ENCODE results near the gene PNPLA1.

Gene PNPLA1

DNA sequence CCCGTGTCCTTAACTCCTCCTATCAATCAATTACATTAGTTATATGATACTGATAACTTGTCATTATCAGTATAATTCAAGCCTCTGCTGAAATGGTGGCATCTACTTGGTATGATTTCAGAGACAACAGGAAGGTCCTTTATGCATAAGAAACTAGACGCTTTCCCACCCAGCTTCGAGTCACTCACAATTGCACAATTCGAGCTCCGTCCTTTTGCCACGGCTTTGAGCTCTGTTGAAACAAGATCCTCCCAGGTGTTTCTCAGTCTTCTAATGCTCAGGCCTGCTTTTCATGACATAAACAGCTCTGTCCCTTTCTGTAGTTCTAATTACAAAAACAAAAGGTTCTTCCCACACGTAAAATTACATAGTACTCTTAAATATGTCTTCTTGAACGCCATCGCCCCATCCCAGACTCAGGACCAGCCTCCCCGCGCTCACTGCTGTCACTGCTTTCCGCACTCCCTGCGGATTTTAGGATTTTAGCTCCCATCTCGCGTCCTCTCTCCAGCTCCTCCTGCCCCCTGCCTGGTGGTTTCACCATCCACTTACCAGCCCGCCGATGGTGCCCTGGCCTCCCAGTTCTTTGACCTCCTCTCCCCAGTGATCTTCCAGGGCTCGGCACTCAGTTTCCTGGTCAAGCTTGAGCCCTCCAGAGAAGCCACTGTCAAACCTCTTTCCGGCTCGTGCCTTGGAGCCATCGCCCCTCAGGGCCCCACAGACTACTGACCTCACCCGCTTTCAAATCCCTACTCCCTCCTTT, 23.2 kb upstream of the PNPLA1 start:
- DNase-seq = no peak

DNA sequence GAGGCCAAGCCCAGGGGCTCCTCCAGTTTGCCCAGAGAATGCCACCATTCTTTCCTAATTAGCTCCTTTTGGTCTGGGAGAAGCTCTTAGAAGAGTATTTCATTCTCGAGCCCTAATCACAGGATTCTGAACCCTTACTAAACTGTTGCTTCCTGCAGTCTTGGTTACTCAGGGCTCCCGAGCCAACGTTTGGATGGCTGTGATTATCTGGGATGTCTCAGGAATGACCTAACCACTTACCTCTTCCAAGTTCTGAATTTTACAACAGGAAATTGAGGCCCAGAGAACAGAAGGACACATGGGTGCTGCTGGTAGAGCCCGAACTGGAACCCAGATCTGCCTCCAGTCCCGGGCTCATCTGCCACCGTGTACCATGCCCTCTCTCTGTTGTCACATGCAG, 22.2 kb upstream of the PNPLA1 start:
- DNase-seq = no peak

DNA sequence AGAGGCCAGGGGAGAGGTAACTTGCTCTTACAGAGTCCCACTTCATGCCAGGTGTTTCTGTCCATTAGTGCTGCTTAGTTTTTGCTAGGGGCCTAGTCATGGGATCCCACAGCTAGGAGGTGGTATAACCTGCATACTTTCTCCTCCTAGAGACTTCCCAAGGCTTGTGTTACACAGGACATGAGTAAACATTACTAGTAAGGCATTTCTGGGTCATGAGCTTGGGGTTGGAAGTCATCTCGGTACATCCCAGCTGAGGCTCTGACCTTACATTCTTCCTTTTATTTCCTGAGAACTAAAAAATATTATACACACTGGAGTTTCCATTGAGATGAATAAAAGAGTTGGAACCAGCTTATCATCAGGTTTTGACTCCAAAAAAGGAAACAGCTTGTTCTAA, 20.9 kb upstream of the PNPLA1 start:
- DNase-seq = no peak

DNA sequence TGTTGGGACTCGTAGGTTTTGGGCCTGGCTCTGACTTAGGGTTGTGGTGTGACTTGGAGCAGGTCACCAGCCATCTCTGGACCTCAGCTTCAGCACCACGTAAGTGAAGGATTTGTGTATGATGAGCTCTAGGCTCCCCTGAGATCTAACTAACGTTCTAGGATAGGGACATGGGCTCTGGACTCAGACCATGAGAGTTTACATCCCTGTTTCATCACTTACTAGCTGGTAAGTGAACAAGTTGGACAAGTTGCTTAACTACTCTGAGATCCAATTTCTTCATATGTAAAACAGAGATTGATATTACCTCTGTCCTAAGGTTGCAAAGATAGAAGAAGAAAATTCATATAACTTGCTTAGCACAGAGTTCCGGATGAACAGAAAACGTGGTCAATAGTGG, 20.3 kb upstream of the PNPLA1 start:
- DNase-seq = no peak

DNA sequence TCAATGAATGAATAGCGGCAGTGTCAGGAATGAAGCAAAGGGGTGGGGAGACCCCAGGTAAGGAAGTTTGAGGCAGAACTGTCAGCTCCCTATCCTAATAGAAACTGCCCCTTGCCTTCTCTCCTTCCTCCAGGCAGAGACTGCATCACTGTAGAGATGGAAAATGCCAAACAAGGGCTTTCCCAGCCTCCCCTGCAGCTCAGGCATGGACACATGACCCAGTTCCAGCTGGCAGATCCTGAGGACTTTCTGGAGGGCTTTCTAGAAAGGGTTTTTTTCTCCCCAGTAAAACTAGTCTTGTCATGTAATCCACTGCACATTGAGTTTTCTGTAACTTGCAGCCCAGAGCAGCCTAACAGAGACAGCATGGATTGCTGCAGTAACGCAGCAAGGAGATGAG, 17.9 kb upstream of the PNPLA1 start:
- no peak for DNase-seq

- DNase-seq = no peak
Measured at GRCh38 chr6:36263390-36264000, 6.4 kb upstream of the PNPLA1 start.

DNA sequence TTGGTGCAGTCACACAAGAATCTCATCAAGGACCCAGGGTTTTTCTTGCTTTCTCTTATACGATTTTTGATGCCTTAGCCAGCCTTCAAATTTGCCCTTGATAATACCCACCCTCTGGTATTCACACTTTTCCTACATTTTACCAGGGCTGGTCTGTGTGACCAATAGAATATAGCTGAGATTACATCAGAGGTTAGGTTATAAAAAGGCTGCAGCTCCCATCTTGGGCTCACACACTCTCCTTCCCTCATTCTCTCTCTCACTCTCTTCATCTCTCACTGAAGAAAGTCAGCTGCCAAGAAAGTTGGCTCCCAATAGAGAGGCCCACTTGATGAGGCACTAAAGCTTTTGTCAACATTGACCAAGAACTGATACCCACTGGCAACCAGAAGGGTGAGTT, 4.1 kb upstream of the PNPLA1 start:
- DNase-seq = no peak

DNA sequence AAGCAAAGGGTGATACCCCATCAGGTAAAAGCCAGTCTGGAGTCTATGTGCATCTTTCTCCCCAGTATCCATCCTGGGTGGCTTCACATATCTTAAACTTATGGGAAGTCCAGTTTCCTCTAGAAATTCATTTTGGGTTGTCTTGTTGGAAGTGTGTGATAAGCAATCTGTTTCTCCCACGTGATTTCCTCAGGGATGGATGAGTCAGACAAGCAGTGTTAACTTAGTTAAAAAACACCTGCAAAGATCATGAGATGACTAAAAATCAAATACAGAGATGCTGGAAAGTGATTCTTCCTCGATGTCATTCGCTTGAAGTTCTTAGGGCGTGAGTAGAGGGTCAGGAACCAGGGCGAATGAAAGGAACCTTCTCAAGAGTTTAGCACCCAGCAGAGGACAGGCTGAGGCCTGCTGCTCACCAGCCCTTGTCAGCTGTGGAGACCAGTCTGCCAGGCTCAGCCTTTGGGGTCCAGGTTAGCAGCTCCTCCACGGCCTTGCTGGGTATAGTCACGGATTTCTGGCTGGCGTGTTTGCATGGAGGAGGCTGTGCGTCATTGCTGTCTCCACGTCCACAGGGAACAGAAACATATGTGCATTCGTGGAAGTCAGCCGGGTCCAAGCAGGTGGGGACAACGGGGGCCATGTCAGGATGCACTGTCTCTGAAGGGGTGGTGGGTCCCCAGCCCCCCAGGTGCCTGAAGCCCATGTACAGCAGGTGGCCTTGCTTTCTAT, 2.8 kb upstream of the PNPLA1 start:
- no peak for DNase-seq

DNA sequence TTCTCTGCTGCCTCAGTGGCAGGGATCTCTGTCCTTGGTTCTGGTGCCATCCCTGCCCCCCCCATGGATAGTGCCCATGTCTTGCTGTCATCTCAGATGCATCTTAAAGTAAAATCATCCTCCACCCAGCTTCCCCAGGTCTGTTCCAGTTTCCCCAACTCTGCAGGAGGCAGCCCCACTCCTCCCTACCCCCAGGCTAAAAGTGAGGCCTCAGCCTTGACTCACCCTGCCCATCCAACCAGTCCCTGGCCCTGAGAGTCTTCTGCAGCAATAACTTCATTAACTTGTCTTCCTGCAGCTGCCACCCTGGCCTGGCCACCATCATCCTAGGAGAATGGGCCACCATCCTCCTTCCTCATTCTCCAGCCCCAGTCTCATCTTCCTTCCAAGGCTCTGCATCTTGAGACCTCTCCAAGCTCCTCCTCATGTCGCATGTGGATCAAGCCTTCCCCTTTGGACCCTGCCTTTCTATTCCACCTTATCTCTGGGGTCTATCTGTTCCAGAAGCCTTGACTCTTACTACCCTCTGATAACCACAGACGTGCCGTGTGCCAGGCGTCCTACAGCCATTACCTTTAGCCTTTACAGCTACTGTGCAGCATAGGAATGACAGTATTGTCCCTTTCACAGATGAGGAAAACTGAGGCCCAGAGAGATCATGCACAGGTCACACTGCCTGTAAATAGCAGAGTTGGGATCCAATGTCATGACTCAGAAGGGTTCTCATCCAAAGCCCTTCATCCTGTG, 2.0 kb upstream of the PNPLA1 start:
- DNase-seq = no peak

- DNase-seq = no peak
Measured at GRCh38 chr6:36268478-36269275, 1.2 kb upstream of the PNPLA1 start.

DNA sequence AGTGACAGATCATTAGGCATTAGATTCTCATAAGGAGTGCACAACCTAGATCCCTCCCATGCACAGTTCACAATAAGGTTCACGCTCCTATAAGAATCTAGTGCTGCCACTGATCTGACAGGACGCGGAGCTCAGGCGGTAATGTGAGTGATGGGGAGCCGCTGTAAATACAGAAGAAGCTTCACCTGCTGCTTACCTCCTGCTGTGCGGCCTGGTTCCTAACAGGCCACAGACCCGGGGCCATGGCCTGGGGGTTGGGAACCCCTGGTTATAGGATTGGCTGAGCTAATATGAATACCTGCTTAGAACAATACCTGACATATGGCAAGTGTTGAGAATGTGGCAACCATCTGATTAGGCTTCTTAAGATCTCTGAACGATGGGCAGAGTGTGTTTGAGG, 2.4 kb downstream of the PNPLA1 start:
- no peak for DNase-seq

DNA sequence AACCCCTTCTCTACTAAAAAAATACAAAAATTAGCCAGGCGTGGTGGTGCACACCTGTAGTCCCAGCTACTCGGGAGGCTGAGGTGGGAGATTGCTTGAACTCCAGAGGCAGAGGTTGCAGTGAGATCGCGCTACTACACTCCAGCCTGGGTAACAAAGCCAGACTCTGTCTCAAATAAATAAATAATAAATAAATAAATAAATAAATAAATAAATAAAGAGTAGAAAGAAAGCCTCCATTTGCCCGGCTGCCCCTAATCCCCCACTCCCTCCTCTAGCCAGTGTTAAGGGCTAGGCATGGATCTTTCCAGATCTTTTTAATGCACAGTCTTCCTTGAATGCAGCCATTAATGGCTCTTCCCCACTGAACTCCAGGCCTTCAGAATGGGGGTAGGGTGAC, 3.2 kb downstream of the PNPLA1 start:
- no peak for DNase-seq

- no peak for DNase-seq
Measured at GRCh38 chr6:36273802-36274514, 4.1 kb downstream of the PNPLA1 start.

GRCh38 chr6:36276581-36277536, 7.0 kb downstream of the PNPLA1 start:
- DNase-seq = no peak

GRCh38 chr6:36277946-36278470, 8.1 kb downstream of the PNPLA1 start:
- no peak for DNase-seq

DNA sequence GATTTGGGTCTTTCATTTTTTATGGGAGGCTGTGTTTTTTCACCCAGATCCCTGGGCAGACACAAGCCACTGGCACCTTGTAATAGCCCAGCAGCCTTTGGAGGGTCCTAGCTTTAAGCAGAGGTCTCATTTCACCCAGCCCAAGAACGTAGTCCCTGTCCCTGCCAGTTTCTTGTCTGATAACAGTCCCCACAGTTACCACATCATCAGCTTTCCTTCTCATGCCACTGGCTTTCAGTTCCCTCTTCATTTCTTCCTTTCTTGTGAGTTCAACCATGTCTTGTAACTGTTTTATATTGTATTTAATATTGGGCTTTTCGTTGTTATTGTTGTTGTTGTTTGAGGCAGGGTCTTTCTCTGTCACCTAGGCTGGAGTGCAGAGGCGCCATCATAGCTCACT, 10.6 kb downstream of the PNPLA1 start:
- no peak for DNase-seq

- no peak for DNase-seq
Measured at GRCh38 chr6:36280983-36281382, 11.1 kb downstream of the PNPLA1 start.

DNA sequence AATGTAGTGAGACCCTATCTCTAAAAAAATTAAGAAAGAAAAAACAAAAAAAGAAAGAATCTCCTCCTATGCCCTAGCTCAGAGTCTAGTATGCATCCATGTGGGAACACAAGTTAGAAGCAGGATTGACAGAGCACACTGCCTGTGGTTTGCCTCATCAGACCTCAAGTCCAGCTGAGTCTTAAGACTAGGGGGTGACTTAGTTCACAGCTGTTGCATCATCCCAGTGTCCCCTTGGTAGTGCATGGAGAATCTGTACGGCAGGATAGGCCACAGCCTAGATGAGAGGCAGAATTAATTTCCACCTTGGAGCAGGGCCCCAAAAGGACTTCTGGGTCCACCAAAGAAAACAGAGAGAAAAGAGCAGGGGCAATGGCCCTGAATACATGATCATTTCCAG, 13.7 kb downstream of the PNPLA1 start:
- DNase-seq = no peak

DNA sequence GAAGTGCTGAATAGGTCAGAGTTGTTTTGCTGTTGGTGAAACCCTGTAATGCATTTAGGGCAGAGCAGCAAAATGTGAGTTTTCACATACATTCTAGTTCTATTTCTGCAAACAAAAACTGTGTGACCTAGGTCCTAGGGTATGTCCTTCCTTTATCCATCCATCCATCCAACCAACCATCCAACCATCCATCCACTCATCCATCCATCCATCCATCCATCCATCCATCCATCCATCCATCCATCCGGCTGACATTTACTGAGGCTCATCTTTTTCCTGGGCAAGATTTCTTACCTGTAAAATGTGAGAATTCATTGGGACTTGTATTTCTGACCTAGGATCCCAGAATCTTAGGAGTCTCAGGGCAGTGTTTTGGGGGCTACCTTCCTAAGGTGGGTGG, 14.5 kb downstream of the PNPLA1 start:
- no peak for DNase-seq

DNA sequence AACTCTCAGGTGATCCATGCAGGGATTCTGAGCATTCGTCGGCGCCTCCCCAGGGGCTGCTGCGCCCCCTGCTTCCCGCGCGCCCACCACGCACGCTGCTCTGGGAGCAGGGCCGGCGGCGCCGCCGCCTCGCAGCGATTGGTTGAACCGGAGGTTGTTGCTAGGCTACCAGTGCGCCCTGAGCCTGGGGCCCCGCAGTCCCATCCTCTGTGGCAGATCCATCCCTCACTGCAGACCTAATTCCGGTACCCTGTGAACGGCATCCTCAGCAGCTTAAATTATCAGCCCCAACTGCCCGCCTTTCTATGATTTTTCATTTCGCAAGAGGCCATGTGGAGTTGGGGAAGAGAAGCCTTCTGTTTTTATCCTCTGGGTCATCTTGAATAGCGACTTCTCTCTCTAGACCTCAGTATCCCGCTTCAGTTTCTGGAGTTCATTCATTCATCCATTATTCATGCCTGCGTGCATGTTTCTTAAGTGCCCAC, 15.4 kb downstream of the PNPLA1 start:
- no peak for DNase-seq

Measured in T-helper 2 cell (primary cell).